Dermis microvascular lymphatic vessel endothelial cell (primary cell): ENCODE measurements around the gene PARVA. TPM values are rescaled to one million over a fixed set of nuclear protein-coding genes. Genes with fewer than 3 reads are reported as not detected.

ENCODE experiments used
- DNase-seq, 2 donors: peaks; one replicate each; pipeline versions ENCODE4 v3.0.0 to v3.0.0-alpha.2; 2010; ENCODE audit warnings: low read depth in 2 of 2
- total RNA-seq: library from RNA; depleted of rRNA; stranded (reverse); fragments of >200 nt; gene quantifications from 2 replicates; pipeline ENCODE4 v1.2.1, GENCODE V29; 2014

The PARVA gene
- total RNA-seq, 1 donor from 2014 or later: 17.6 TPM

- DNase-seq: no peak
Measured at GRCh38 chr11:12456651-12457579, 79.5 kb downstream of the PARVA start.

GRCh38 chr11:12458042-12458441, 80.7 kb downstream of the PARVA start:
- DNase-seq: no peak

- DNase-seq: no peak
Measured at GRCh38 chr11:12459374-12459773, 82.0 kb downstream of the PARVA start.

- DNase-seq: no peak
Measured at GRCh38 chr11:12459865-12460444, 82.6 kb downstream of the PARVA start.

- no peak for DNase-seq
Measured at GRCh38 chr11:12460466-12460865, 83.1 kb downstream of the PARVA start.

GRCh38 chr11:12461516-12461915, 84.1 kb downstream of the PARVA start:
- DNase-seq: no peak

GRCh38 chr11:12464303-12464702, 86.9 kb downstream of the PARVA start:
- DNase-seq: no peak

GRCh38 chr11:12465332-12465731, 88.0 kb downstream of the PARVA start:
- DNase-seq: no peak

GRCh38 chr11:12467610-12468009, 90.2 kb downstream of the PARVA start:
- no peak for DNase-seq

- DNase-seq: peak; percentile 9 to 49
Measured at GRCh38 chr11:12469451-12469850, 92.1 kb downstream of the PARVA start.

- no peak for DNase-seq
Measured at GRCh38 chr11:12470236-12470635, 92.9 kb downstream of the PARVA start.

- DNase-seq: no peak
Measured at GRCh38 chr11:12472401-12473005, 95.1 kb downstream of the PARVA start.

- no peak for DNase-seq
Measured at GRCh38 chr11:12473381-12473780, 96.0 kb downstream of the PARVA start.

GRCh38 chr11:12474871-12475270, 97.5 kb downstream of the PARVA start:
- no peak for DNase-seq

GRCh38 chr11:12478743-12479142, 101.4 kb downstream of the PARVA start:
- DNase-seq: no peak

- no peak for DNase-seq
Measured at GRCh38 chr11:12480401-12480800, 103.0 kb downstream of the PARVA start.

- no peak for DNase-seq
Measured at GRCh38 chr11:12482839-12483238, 105.5 kb downstream of the PARVA start.

GRCh38 chr11:12483604-12484003, 106.2 kb downstream of the PARVA start:
- DNase-seq: no peak

- no peak for DNase-seq
Measured at GRCh38 chr11:12485328-12485727, 108.0 kb downstream of the PARVA start.

- no peak for DNase-seq
Measured at GRCh38 chr11:12489246-12489772, 111.9 kb downstream of the PARVA start.

- no peak for DNase-seq
Measured at GRCh38 chr11:12494699-12495098, 117.3 kb downstream of the PARVA start.
